Kasumi-1 (cell line): Measurements from ENCODE around the gene CHAC1.
"Not testable (repeated sequence)": the region's sequence is repeated elsewhere in the genome, so short reads cannot be mapped to it uniquely, and the experiment has no call there.

ENCODE experiments used
- DNase-seq, 2 experiments: peaks; one replicate each; lab custom pipeline; 2025; lab: John Stamatoyannopoulos, UW

CHAC1 gene

GRCh38 chr15:40957041-40957555, 3.8 kb downstream of the CHAC1 start:
- no peak for DNase-seq

DNA sequence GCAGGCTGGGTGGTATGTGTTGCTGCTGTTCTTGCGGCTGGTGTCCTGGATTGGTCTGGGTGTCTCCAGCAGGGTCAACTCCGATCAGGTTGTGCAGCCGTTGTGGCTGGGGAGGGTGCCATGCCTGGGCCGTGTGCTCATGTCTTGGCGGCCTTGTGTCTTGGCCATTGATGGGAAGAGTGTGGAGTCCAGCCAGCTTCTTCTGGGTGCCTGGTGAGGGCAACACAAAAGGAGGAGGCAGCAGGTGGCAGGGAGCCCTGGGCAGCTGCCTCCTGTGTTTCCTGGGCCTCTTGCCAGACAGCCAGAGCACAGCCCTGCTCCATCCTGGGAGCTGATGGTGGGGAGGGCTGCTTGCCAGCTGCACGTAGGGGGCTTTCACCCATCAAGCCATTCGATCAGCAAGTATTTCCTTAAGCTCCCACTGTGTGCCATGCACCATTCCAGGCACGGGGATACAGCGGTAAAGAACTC, 4.3 kb downstream of the CHAC1 start:
- no peak for DNase-seq

- DNase-seq = no peak
Observed at GRCh38 chr15:40958146-40958545, 4.9 kb downstream of the CHAC1 start.

DNA sequence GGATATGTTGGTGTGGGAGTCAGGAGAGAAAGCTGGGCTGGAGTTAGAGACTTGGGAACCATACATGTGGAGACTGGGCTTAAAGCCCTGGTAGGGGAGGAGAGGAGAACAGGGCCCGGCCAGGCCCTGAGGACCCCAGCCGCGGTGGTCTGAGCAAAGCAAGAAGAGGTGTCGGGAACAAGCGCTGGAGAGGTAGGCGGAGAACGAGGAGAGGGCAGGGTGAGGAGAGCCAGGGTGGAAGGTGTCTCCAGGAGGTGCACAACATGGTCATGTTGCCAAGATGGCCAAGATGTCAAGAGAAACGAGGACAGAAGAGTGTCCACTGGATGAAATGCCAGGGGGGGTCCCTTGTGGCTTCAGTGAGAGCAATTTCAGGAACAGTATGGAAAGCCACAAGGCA, 5.5 kb downstream of the CHAC1 start:
- DNase-seq = no peak

GRCh38 chr15:40959331-40960141, 6.3 kb downstream of the CHAC1 start:
- DNase-seq = no peak

DNA sequence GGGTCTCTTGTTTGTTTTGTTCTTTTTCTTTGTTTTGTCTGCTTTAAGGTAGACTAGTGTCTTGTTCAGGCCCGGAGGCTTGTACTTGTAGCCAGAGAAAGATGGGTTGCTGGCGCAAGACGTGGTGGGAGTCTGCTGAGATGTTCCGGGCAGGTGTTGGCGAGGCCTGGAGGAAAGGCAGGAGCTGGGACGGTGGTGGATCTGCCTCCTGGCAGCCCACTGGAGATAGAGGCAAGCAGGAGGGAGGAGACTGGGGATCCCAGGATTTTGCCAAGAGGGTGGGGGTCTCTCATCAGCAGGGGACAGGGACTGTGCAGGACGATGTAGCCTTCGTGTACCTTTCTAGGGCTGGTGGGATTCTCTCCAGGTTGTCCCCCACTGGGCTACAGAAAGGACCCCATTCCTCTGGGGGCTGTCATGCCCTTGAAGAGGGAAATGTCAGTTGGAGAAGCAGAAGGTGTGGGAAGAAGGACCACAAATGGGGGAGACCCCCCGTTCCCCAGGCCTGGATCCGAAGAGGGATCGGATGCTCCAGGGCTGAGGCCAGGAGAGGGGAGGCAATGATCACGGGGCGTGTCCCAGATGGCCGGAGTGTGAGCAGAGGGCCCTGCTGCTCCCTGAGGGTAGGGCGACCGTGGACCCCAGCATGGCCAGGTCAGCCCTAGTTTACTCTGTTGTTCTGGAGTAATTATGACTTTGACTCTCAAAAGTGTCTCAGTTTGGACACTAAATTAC, 7.0 kb downstream of the CHAC1 start:
- no peak for DNase-seq

- no peak for DNase-seq
Observed at GRCh38 chr15:40960925-40961324, 7.7 kb downstream of the CHAC1 start.

DNA sequence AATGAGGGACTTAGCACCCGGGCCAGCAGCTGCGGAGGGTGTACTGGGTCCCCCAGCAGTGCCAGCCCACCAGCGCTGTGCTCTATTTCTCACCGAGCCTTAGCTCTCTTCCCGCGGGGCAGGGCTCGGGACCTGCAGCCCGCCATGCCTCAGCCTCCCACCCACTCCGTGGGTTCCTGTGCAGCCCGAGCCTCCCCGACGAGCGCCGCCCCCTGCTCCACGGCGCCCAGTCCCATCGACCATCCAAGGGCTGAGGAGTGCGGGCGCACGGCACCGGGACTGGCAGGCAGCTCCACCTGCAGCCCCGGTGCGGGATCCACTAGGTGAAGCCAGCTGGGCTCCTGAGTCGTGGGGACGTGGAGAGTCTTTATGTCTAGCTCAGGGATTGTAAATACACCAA, 8.5 kb downstream of the CHAC1 start:
- not testable (repeated sequence) for DNase-seq

DNA sequence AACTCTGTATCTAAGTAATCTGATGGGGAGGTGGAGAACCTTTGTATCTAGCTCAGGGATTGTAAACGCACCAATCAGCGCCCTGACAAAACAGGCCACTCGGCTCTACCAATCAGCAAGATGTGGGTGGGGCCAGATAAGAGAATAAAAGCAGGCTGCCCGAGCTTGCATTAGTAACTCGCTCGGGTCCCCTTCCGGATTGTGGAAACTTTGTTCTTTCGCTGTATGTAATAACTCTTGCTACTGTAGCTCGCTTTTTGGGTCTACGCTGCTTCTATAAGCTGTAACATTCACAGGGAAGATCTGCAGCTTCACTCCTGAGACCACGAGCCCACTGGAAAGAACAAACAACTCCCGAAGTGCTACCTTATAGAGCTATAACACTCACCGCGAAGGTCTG, 9.0 kb downstream of the CHAC1 start:
- not testable (repeated sequence) for DNase-seq

DNA sequence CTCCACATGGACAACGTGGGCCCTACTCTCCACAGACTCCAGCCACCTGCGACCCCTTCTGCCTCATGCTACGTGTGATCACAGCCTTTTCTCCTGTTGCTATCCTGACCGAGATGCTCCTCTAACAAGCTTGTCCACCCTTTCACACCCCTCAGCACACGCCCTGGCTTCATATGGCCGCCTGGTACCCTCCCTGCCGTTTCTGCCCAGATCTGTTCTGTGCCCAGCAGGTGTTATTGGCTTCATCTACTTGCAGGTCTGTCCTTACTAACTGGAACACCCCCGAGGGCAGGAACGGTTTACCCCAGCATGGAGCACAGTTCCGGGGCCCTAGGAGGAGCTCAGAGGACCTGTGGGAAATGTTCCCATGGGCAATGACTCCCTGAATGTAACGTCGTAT, 9.9 kb downstream of the CHAC1 start:
- no peak for DNase-seq

DNA sequence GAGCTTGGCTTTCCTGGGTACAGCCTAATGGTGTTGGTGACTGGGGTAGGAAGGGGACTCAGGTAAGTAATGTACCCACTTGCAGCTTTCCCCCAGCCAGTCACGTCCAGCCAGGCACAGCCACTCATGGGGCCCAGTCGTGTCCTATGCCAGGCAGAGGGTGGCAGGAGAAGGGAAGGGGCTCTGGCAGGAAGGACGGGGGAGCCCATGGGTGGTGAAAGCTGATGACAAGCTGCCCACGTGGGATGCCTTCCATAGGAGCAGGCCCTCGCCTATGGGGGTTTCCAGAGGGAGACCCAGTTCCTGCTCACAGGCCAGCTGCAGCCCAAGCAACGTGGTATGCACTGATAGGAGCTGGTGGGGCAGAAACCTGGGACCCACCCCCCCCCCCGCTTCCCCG, 10.7 kb downstream of the CHAC1 start:
- no peak for DNase-seq

- DNase-seq = no peak
Observed at GRCh38 chr15:40964634-40965033, 11.4 kb downstream of the CHAC1 start.

DNA sequence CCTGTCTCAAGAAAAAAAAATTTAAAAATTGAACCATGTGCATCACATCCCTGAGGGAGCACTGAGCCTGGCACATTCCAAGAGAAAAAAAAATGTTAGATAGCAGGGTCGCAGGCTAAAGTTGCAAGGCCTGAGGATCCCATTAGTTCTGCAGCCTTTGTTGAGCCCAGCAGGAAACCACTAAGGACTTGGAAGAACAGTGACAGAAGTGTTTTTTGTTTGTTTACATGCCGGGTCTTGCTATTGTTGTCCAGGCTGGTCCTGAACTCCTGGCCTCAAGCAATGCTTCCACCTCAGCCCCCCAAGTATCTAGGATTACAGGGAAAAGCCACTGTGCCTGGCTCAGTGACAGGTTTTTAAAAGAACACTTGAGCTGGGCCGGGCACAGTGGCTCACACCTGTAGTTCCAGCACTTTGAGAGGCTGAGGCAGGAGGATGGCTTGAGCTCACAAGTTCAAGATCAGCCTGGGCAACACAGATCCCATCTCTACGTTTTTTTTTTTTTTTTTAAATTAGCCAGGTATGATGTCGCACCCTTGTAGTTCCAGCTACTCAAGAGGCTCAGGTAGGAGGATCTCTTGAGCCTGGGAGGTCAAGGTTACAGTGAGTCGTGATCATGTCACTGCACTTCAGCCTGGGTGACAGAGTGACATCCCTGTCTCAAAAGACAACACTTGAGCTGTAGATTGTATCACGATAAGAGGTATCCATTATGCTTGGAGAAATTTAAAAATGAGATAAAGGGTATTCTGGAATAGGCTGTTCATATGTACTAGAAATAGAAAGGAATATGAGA, 15.2 kb downstream of the CHAC1 start:
- no peak for DNase-seq

- no peak for DNase-seq
Observed at GRCh38 chr15:40969363-40969762, 16.1 kb downstream of the CHAC1 start.

GRCh38 chr15:40974879-40975278, 21.6 kb downstream of the CHAC1 start:
- DNase-seq = no peak

DNA sequence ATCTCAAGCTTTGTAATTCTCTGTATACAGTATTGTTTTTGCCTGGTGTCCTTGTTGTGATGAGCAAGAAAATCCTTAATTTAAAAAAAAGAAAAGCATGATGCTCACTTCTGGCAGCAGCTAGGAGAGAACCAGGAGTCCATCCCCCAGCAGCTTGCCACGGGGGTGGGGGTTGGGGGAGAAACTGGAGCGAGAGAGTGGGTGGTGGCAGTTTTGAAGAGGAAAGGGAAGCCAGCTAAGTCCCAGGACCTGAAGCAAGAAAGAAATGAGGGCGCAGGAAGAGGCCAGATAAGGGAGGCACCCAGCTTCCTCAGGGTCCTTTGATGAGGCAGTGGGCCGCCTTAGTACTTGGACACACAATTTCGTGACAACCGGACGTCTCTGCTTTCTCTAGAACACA, 23.5 kb downstream of the CHAC1 start:
- DNase-seq = no peak

- no peak for DNase-seq
Observed at GRCh38 chr15:40978141-40978540, 24.9 kb downstream of the CHAC1 start.

- no peak for DNase-seq
Observed at GRCh38 chr15:40978562-40978961, 25.3 kb downstream of the CHAC1 start.

DNA sequence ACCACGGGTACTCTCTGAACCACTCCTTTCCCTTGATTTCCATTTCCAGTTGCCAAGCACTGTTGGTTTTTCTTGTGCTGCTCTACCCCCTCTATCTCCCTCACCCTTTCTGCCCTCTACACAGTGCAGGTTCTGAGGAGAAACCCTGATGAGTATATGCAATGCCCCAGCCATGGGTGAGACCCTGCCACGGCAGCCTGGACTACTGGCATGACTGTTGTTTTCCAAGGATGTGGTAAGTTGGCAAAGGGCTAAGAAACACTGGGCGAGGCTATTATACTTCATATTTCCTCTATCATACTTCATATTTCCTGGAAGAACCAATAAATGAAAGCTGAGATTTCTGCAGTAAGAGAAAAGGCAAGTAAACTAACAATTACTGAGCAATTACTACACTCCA, 27.9 kb downstream of the CHAC1 start:
- no peak for DNase-seq

GRCh38 chr15:40982855-40983254, 29.6 kb downstream of the CHAC1 start:
- no peak for DNase-seq

DNA sequence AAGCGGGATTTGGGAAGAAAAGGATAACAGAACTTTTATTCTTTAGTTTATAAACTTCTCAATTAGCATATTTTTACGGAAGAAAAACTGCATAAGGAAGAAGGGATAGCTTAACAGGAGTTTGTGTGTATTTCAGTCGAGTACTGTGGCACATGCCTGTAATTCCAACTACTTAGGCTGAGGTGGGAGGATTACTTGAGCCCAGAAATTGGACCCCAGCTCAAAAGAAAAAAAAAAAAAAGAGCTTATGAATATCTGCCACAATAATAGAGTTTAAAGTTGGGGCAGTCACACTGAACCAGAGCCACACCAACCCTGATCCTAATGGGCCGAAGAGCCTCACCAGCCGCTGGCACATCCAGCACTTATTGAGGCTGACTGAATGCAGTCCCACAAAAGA, 31.1 kb downstream of the CHAC1 start:
- DNase-seq = no peak

DNA sequence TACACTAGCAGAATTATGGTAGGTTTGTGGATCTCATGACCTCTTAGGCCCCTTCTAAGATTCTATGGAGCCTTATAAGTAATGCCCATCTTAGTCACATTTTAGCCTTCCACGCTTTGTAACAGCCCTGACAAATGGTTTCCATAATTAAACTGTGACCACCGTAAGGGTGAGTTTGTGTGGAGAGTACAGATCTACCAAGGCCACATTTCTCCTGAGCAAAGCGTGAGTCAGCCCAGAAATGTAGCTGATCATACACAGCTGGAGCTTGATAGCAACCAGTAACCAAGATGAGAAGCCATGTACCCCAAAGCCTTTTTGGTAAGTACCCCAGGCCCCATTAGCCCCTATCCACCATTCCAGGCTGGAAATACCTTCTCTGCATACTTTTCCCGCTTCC, 31.7 kb downstream of the CHAC1 start:
- no peak for DNase-seq
